ENCODE measurements around the gene TEX101. TPM values are rescaled to one million over a fixed set of nuclear protein-coding genes. Genes with fewer than 3 reads are reported as not detected.
"Not testable (repeated sequence)": the region's sequence is repeated elsewhere in the genome, so short reads cannot be mapped to it uniquely, and the experiment has no call there.

Gene TEX101
- polyA plus RNA-seq, 4 donors, result 0.06 TPM; not detected in 3

GRCh38 chr19:43416951-43417623, 2.4 kb downstream of the TEX101 start:
- DNase-seq (ENCODE audit: low read depth in 4 of 4, low spot score in 2 of 4), result no peak

- no peak for DNase-seq (ENCODE audit: low read depth in 4 of 4, low spot score in 2 of 4)
These were observed 6.3 kb downstream of the TEX101 start for GRCh38 chr19:43420954-43421353.

- DNase-seq (ENCODE audit: low read depth in 4 of 4, low spot score in 2 of 4), result no peak
These were observed 7.5 kb downstream of the TEX101 start for GRCh38 chr19:43422000-43422688.

GRCh38 chr19:43422689-43423066, 8.0 kb downstream of the TEX101 start:
- no peak for DNase-seq (ENCODE audit: low read depth in 4 of 4, low spot score in 2 of 4)

- DNase-seq (ENCODE audit: low read depth in 4 of 4, low spot score in 2 of 4), result no peak
These were observed 9.1 kb downstream of the TEX101 start for GRCh38 chr19:43423779-43424178.

- DNase-seq (ENCODE audit: low read depth in 4 of 4, low spot score in 2 of 4), result no peak
These were observed 11.1 kb downstream of the TEX101 start for GRCh38 chr19:43425567-43426392.

GRCh38 chr19:43429395-43429794, 14.7 kb downstream of the TEX101 start:
- DNase-seq (ENCODE audit: low read depth in 4 of 4, low spot score in 2 of 4), result no peak

GRCh38 chr19:43430142-43430710, 15.5 kb downstream of the TEX101 start:
- no peak for DNase-seq (ENCODE audit: low read depth in 4 of 4, low spot score in 2 of 4)

- no peak for DNase-seq (ENCODE audit: low read depth in 4 of 4, low spot score in 2 of 4)
These were observed 16.3 kb downstream of the TEX101 start for GRCh38 chr19:43430976-43431375.

- DNase-seq (ENCODE audit: low read depth in 4 of 4, low spot score in 2 of 4), result no peak
These were observed 18.6 kb downstream of the TEX101 start for GRCh38 chr19:43433358-43433673.

- DNase-seq (ENCODE audit: low read depth in 4 of 4, low spot score in 2 of 4), result no peak
These were observed 19.0 kb downstream of the TEX101 start for GRCh38 chr19:43433689-43434088.

- DNase-seq (ENCODE audit: low read depth in 4 of 4, low spot score in 2 of 4), result no peak
These were observed 21.1 kb downstream of the TEX101 start for GRCh38 chr19:43435775-43436174.

GRCh38 chr19:43437284-43437683, 22.6 kb downstream of the TEX101 start:
- not testable (repeated sequence) for DNase-seq (ENCODE audit: low read depth in 4 of 4, low spot score in 2 of 4)

- no peak for DNase-seq (ENCODE audit: low read depth in 4 of 4, low spot score in 2 of 4)
These were observed 23.0 kb downstream of the TEX101 start for GRCh38 chr19:43437712-43438111.

- peak in 3 of 4 donors; percentile 41 to 65 (median 48) for DNase-seq (ENCODE audit: low read depth in 4 of 4, low spot score in 2 of 4)
These were observed 23.8 kb downstream of the TEX101 start for GRCh38 chr19:43438291-43439031.

GRCh38 chr19:43439032-43439708, 24.5 kb downstream of the TEX101 start:
- DNase-seq (ENCODE audit: low read depth in 4 of 4, low spot score in 2 of 4), result no peak

GRCh38 chr19:43439709-43440063, 25.0 kb downstream of the TEX101 start:
- no peak for DNase-seq (ENCODE audit: low read depth in 4 of 4, low spot score in 2 of 4)

- no peak for DNase-seq (ENCODE audit: low read depth in 4 of 4, low spot score in 2 of 4)
These were observed 27.0 kb downstream of the TEX101 start for GRCh38 chr19:43441716-43442115.

- DNase-seq (ENCODE audit: low read depth in 4 of 4, low spot score in 2 of 4), result not testable (repeated sequence)
These were observed 29.4 kb downstream of the TEX101 start for GRCh38 chr19:43444091-43444490.
